ENCODE results near the gene DBX1.

- TF ChIP-seq, protein P1, sequence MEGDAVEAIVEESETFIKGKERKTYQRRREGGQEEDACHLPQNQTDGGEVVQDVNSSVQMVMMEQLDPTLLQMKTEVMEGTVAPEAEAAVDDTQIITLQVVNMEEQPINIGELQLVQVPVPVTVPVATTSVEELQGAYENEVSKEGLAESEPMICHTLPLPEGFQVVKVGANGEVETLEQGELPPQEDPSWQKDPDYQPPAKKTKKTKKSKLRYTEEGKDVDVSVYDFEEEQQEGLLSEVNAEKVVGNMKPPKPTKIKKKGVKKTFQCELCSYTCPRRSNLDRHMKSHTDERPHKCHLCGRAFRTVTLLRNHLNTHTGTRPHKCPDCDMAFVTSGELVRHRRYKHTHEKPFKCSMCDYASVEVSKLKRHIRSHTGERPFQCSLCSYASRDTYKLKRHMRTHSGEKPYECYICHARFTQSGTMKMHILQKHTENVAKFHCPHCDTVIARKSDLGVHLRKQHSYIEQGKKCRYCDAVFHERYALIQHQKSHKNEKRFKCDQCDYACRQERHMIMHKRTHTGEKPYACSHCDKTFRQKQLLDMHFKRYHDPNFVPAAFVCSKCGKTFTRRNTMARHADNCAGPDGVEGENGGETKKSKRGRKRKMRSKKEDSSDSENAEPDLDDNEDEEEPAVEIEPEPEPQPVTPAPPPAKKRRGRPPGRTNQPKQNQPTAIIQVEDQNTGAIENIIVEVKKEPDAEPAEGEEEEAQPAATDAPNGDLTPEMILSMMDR (IDR thresholded peaks at IDR 0.05): no peak
- TF ChIP-seq RNF2 (IDR thresholded peaks at IDR 0.05; ENCODE audit: borderline replicate concordance, low read depth): no peak
- no peak for TF ChIP-seq SREBF2 (IDR thresholded peaks at IDR 0.05)
- TF ChIP-seq POLR2A (IDR thresholded peaks at IDR 0.05; ENCODE audit: low read length): no peak
- no peak for TF ChIP-seq ZC3H11A (IDR thresholded peaks at IDR 0.05)
- no peak for TF ChIP-seq BHLHE40 (IDR thresholded peaks at IDR 0.05; ENCODE audit: low read depth, low read length)
- TF ChIP-seq GATA3 (IDR thresholded peaks at IDR 0.05; ENCODE audit: borderline replicate concordance): no peak
- TF ChIP-seq, protein P2, sequence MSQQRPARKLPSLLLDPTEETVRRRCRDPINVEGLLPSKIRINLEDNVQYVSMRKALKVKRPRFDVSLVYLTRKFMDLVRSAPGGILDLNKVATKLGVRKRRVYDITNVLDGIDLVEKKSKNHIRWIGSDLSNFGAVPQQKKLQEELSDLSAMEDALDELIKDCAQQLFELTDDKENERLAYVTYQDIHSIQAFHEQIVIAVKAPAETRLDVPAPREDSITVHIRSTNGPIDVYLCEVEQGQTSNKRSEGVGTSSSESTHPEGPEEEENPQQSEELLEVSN (IDR thresholded peaks at IDR 0.05; ENCODE audit: borderline replicate concordance, low read depth): no peak
- no peak for TF ChIP-seq EP300 (IDR thresholded peaks at IDR 0.05)
Measured at GRCh38 chr11:20192151-20192550, 31.9 kb upstream of the DBX1 start.
